Middle frontal gyrus (tissue), 1 donor: ENCODE measurements around the gene FNBP1.

Source experiments
- DNase-seq: peaks from one replicate; pipeline ENCODE4 v3.0.0-alpha.2; 2015; ENCODE audit warnings: low spot score; ENCODE audit errors: extremely low spot score

Gene FNBP1

DNA sequence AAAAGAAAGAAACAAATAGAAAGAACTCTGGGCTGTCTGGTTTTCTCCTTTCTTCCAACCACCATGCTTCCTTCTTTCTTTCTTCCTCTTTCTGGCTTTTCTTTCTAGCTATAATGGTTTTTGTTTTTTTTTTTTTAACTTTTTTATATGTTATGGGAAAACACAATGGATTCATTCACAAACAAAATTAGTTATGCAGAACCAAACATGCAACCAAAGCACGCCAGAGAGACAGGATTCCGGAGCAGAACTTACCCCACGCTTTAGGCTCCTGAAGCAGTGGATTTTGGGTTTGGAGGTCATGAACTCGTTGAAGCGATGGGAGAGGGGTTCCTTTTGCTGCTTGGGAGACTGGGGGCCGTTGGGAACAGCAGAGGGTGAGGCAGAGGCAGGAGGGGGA lies 119.4 kb downstream of the FNBP1 start:
- DNase-seq = no peak

DNA sequence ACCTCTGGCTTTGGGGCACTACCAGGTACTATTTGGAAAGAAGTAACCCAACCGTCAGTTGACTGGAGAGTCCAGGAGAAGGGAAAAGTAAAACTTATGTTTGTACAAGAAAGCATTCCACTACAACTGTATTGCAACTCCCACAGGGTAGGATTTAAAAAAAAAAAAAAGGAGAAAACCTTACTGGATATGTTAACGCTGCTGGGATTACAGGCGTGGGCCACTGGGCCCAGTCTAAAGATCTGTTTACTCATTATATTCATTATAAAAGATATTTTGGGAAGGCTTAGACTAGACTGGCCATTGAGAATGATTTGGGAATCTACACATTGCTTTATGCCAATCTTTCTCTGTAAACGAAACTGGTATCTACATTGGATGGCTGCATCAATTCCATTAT lies 121.1 kb downstream of the FNBP1 start:
- DNase-seq = no peak

DNA sequence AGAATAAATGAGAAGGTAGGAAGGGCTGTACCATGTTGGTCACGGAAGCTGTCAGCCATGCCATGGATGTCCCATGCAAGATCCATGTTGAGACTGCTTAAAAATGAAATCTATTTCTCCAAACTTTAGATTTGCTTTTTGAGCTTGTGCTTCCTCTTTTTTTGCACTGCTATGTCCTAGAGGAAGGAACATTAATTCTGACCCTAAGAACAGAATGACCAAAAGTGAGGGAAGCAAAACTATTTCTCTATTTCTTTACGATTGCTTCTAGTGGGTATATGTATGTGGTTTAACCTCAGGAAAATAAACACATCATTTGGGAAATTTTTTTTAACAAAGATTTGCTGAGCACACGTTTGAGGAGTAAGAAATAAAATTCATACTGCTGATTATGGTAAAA lies 123.1 kb downstream of the FNBP1 start:
- DNase-seq = no peak

DNA sequence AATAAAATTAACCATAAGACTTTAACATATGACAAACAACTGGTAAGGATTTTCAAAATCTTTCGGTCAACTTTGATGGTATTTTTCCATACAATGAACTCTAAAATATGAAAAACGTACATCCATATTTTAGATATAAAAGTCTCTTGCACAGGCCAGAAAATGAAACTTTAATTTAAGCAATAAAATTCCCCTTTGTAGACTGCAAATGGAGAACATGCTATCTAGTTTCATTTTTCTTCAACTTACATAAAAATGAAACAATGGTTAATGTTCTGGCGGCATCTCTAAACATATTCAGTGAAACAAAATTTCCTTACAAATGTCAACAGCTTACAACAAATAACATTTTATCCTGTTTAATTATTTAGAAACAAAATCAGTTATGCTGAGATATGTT lies 123.7 kb downstream of the FNBP1 start:
- no peak for DNase-seq

DNA sequence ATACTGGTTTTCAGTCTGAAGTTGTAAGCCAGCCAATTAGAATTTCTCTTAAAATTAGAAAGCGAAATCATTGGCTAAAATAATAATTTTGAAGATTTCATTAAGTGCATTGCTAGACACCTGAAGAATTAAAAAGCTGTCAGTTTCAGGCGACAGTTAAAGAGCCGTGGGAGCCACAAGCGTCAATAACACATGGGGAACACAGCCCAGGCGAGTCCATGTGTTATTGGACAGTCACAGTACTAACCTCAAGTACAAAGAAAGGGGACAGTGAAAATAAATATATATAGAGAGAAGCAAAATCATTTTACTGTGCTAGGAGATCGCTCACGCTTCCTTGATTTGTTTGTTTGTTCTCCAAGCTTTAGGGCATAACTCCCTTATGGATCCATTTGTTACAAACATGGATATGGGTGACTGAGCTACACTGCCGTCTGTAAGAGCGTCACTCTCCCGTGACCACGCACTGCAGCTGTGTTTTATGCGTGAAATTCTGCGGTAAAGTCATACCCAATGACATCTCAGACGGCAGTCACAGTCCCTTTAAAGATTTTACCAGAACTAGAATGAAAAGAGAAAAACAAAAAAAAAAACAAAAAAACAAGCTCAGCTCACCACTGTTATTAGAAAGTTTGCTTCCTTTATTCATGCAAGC lies 124.6 kb downstream of the FNBP1 start:
- DNase-seq = no peak

DNA sequence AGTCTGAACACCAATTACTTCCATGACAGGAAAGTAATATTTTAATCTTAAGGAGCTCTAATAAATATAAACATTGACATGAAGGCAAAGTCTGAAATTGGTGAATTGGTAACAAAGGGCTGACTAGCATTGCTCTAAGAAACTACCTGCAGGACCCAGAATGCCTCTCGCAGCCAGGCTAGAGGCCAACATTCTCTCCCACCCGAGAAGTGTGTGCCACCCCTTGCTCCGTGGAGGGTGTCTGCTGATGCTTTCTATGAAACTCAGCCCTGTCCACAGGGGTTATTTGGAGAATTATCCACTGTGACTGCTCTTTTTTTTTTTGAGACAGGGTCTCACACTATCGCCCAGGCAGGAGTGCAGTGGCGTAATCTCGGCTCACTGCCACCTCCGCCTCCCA lies 126.3 kb downstream of the FNBP1 start:
- no peak for DNase-seq

DNA sequence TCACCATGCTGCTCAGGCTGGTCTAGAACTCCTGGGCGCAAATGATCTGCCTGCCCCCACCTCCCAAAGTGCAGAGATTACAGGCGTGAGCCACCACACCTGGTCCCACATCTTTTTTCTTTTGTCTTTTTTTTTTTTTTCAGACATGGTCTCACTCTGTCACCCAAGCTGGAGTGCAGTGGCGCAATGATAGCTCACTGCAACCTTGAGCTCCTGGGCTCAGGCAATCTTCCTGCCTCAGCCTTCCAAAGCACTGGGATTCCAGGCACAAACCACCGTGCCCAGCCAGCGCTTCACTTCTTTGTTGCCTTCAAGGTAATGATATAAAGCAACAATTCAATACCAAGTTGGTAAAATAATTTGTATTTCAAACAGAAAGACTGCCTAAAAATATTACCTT lies 128.9 kb downstream of the FNBP1 start:
- DNase-seq = no peak

DNA sequence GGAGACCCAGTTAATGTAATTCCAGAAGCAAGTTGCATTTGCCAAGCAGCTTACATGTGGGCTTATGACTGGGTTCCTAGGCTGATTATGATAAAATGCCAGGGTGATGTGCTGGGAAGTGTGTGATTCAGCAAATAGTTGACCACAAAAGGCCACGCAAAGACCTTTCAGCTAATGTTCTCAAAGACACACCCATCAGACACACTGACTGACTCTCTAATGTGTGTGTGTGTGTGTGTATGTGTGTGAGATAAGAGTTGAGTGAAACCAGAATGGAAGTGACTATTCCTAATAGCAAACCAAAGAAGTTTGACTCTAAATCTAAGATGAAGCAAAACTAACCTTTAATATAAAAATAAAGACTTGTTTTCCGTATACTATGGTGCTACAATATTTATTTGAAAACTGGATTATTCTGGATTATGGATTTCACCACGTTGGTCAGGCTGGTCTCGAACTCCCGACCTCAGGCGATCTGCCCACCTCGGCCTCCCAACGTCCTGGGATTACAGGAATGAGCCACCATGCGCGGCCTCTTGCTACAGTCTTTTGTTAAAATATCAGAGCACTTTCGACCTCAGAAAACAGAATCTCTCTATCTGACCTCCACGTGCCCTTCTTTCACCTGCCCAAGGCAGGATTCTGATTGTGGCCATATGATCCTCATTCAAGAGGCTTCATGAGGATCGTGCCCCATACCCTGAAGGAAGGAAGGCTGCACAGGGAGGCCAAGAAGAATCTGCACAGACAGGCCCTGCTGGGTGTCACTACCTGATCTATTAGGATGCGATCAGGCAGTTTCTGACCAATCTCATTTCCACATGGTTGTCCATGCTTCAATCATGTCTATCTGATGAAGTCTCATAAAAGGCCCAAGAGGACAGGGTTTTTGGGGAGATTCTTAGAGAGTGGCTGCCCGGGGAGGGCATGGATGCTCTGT lies 132.1 kb downstream of the FNBP1 start:
- DNase-seq = no peak

DNA sequence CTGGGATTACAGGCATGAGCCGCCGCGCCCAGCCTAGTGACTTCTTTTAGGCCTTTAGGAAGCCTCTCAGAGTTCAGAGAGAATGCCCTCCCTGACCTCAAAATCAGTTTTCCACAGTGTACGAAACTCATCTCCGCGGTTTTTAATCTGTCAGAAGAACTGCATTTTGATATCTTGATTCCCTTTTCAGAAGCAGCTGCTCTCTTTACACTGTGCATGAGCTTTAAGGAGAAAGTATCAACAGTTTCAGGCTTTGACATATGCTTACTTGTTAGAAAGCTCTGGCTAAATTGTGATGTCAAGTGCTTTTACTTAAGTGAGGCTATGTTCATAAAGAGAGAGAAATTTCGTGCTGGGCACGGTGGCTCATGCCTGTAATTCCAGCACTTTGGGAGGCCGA lies 133.1 kb downstream of the FNBP1 start:
- no peak for DNase-seq

DNA sequence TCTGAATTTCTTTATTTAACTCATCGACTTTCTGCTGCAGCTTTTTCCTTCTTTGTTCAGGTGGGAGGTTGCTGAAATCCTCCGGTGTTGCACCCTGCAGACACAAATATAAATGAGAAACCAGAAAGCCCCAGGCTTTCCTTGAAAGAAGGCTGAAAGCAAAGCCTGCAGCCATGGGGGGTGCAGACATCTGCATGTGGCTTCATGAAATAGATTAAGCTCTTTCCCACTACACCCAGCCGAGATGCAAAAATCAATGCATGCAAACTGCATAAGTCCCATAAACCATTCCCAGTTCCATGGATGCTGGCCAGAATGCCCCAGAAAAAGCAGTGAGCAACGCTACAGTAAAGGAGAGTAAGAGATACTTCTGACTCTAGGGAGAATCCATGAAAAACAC lies 134.1 kb downstream of the FNBP1 start:
- no peak for DNase-seq

DNA sequence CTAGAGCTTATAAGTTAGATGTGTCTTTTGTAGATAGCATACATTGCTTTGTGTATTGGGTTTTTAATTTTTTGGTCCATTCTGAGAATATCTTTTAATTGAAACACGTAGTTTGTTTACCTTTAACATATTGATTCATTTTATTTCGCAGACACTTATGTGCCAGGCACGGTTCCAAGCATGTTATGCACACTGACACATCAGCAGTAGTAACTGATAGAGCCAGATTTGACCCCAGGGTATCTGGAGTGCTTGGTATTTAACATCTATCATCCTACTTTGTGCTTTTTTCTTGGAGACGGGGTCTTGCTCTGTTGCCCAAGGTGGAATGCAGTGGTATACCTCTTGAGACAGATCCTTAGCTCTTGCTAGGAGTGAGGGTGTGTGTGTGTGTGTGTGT lies 135.8 kb downstream of the FNBP1 start:
- no peak for DNase-seq

DNA sequence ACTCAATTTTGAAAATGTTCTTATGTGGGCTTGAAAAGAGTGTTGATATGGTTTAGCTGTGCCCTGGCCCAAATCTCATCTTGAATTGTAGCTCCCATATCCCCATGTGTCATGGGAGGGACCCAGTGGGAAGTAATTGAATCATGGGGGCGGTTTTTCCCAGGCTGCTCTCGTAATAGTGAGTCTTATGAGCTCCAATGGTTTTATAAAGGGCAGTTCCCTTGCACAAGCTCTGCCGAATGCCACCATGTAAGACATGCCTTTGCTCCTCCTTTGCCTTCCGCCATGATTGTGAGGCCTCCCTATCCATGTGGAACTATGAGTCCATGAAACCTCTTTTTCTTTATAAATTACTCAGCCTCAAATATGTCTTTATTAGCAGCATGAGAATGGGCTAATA lies 136.7 kb downstream of the FNBP1 start:
- DNase-seq = no peak

DNA sequence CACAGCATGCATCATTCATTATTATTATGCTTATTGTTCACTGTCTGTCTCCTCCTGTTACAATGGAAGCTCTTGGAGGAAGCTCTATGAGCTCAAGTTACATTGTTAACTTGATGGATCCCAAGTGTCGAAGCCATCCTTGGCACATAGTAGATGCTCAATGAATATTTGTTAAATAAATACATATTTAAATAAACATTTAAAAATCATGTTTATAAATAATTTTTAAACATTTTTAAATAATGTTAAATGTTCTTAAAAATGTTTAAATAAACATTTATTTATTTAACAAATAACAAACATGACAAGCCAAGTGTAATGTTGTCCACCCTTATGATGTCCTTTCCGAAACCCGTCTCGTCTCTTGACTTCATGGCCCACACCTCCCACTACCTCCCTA lies 138.3 kb downstream of the FNBP1 start:
- no peak for DNase-seq

DNA sequence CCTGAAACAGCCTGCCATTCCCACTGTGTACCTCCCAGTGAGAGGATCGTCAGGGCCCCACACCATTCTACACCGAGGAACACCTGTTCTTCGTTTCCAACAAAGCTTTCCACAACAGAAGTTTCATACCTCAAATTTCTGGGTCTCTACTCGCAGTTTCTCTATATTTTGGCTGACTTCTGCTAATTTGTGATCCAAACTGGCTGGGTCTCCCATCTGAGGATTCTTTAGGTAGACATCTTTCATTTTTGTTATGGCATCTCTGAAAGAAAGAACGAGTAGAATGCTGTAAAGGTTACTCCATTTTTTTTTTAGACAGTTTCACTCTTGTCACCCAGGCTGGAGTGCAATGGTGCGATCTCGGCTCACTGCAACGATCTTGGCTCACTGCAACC lies 140.3 kb downstream of the FNBP1 start:
- no peak for DNase-seq

DNA sequence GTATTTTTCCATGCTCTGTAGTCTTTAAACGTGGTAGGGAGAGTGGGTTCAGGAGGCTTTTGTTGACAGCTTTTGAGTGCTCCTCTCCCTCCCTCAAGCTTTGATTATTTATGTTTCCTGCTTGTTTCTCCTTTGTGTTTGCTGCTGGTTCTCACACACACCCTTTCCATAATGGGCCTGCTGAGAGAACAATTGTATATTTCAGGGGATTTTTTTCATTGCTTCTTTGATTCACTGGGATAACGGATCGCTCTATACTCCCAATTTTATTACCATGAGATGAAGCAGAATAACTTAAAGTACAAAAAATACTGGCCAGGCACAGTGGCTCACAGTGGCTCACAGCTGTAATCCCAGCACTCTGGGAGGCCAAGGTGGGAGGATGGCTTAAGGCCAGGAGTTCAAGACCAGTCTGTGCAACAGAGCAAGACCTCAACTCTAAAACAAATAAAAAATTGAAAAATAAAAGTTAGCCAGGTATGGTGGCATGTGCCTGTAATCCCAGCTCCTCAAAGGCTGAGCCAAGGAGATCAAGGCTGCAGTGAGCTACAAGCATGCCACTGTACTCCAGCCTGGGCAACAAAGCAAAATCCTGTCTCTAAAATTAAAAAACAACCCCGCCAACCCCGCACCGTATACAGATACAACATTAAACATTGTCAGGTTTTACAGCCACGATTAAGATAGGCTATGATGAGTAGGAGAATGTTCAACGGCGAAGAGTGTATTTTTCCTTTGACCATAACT lies 140.8 kb downstream of the FNBP1 start:
- no peak for DNase-seq

DNA sequence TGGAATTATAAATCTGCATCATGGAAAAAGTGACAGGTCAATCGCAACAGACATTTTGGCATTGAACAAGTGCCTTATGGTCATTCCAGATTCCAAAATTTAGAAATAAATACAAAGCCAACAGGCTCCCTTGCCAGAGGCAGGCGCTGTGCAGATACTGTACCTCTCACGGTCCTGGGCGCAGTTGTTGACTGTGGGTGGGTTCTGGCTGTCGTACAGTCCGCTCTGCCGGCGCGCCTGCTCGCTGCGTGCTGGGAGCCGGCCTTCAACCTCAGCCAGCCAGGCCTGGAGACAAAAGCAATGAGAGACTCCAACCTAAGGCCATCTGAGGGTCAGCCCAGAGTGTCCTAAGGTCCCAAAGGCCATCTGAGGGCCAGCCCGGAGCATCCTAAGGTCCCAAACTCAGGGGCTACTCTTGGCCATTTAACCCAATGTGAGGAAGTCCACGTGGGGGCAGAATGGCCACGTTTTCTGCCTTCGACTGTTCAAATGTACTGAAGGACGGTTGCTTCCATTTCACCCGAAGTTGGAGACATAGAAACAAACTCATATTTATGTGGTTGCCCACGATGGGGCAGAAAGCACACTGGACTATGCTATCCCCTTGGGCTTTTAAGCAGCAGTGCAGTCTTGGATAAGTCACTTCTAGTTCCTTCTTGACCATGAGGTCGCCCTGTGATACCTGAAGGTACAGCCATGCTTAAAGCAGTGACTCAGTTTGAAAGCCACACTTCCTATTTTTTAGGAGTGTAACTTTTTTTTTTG lies 142.5 kb downstream of the FNBP1 start:
- DNase-seq = no peak

DNA sequence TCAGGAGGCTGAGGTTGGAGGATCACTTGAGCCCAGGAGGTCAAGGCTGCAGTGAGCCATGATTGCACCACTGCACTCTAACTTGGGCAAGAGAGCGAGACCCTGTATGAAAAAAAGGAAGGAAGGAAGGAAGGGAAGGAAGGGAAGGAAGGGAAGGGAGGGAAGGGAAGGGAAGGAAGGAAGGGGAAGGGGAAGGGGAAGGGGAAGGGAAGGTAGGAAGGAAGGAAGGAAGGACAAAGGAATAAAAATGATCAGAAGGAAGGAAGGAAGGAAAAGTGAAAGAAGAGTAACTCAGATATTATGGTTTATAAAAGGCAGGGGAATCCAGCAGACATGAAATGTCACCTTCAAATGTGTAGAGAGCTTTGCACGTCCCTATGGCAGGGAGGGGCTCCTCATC lies 143.4 kb downstream of the FNBP1 start:
- no peak for DNase-seq

DNA sequence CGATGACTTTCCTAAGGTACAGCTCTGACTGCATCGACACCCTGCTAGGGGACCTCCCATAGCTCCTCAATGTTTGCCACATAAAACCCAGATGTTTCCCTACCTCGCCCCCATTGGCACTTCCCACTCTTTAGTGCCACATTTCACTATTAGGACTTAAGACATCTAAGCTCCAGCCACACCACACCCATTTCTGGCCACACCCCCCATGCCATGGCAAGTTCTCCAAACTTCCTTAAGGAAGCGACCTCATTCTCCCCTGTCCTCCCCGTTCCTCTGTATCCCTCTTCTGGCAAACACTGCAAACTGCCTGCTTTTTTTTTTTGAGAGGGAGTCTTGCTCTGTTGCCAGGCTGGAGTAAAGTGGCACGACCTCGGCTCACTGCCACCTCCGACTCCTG lies 144.8 kb downstream of the FNBP1 start:
- no peak for DNase-seq

DNA sequence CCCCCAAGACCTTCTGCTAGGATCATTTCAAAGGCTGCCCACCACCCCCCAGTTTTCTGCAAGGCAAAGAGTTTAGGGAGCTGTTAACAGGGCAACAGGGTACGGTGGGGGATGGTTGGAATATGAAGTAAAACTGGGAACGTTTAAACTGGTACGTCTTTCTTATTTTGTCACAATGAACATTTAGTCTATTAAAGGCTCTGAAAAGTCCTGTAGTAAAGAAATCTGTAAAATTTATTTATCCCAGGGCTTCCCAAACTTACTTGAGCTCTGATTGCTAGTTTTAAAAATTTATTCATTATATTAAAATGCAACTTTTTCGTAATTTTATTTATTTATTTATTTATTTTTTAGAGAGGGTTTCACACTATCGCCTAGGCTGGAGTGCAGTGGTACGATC lies 145.7 kb downstream of the FNBP1 start:
- DNase-seq = no peak

DNA sequence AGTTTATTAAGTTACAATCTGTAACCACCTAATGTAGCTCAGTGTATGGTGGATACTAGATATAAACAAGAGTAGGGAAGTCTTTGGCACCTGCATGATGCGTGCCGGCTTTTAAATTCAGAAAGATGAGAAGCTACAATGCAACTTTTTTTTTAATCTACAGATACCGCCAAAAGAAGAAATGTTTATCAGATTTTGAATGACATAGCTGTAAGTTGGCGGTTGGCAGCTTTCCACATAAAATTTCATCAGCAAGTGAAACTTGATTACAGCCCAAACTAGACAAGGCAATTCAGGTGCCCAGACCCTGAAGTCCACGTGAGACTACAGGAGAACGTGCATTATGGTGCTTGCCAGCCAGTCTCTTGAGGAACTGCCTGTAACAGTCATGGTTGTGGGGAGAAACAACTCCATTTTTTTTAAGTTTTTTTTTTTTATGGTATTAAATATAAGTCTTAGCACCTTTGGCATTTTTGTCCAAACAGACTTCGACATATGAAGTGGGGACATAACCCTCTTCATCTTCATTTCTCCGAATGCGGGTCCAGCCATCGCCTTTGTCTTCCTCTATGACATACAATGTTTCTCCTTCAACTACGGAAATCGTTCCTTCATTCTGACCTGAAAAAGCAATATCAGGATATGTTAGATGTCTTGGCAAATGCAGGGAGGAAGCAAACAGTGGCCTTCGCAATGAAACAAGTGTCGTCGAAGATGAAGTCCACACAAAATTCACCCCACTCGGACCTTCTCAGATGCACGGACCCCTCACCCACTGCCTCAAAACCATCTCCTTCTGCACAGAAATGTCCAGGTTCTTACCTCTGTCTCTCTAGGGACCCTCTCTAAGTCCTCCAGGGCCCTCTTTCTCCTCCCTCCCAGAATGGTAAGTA lies 147.4 kb downstream of the FNBP1 start:
- DNase-seq = no peak
